ENCODE measurements around the gene PRDM13. TPM values are rescaled to one million over a fixed set of nuclear protein-coding genes. Genes with fewer than 3 reads are reported as not detected.
A peak's percentile ranks its signal among the peaks of the same experiment; 100 is the strongest.

The PRDM13 gene
- total RNA-seq, 1 experiment from 2014 or later, result 1.3 TPM

DNA sequence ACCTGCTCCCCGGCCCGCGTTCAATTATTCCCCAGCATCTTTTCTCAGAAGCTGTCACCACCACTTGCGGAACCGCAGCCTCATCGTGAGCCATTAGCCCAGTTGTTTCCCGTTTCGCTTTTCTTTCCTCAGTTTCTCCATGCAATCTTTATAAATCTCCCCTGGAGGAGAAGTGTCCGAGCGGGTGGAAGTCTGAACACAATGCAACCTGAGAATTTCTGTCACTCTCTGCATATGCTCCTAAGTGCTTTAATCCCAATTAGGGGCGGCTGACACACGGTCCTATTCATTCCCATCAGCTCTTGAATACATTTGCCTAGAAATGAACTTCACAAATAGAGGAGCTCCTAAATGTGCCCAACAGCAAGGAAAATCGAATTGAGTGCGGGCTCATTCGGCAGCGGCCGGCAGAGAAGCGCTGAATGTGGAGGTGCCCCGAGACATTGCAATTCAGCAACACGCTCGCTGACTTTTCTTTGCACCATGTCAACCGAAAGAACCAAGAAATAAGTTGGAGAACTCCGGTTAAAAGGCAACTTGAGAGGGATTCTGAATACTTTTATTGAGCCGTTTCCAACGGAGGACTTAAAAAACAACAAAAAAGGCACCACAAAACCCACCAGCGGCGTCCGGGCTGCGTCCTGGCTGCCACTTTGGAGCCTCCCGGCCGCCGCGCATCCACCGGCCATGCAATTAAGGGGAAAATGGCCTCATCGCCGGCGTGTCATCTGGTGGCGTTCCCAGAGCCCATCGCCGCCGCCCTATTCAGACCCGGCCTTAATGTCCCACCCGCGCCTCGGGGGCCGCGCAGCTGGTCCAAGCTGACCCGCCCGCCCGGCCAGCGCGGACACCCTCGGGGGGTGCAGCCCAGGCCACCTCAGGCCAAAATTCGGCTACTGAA, 3.9 kb upstream of the PRDM13 start:
- Mint-ChIP-seq H3K4me1 (ENCODE audit: low read depth, unreplicated experiment) (no peaks in the 10 kb centered on the region), H3K27me3 (ENCODE audit: unreplicated experiment) (peaks cover 100% of the 10 kb centered on the region), H3K36me3 (ENCODE audit: insufficient read depth, unreplicated experiment) (no peaks in the 10 kb centered on the region), H3K9me3 (ENCODE audit: low read depth, unreplicated experiment) (no peaks in the 10 kb centered on the region), H3K4me3 (ENCODE audit: low read depth, unreplicated experiment) (peak overlapping the region; percentile 67), H3K27ac (ENCODE audit: unreplicated experiment) (no peak overlapping the region)
- intact Hi-C loops (cut with micrococcal nuclease; ENCODE audit: unreplicated experiment), result no loop called here
- TF ChIP-seq, protein P1, sequence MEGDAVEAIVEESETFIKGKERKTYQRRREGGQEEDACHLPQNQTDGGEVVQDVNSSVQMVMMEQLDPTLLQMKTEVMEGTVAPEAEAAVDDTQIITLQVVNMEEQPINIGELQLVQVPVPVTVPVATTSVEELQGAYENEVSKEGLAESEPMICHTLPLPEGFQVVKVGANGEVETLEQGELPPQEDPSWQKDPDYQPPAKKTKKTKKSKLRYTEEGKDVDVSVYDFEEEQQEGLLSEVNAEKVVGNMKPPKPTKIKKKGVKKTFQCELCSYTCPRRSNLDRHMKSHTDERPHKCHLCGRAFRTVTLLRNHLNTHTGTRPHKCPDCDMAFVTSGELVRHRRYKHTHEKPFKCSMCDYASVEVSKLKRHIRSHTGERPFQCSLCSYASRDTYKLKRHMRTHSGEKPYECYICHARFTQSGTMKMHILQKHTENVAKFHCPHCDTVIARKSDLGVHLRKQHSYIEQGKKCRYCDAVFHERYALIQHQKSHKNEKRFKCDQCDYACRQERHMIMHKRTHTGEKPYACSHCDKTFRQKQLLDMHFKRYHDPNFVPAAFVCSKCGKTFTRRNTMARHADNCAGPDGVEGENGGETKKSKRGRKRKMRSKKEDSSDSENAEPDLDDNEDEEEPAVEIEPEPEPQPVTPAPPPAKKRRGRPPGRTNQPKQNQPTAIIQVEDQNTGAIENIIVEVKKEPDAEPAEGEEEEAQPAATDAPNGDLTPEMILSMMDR (IDR thresholded peaks at IDR 0.05; ENCODE audit: unreplicated experiment), result no peak
- no TSS peak for BruUV-seq (replicated peaks)
- CTCF ChIA-PET, result interaction anchor here (1.0 to 1.1 kb wide), 2 partner anchors 10 to 220 kb away, joined by 3 read pairs; no protein-coding TSS in a partner anchor
- no peak for DNase-seq

DNA sequence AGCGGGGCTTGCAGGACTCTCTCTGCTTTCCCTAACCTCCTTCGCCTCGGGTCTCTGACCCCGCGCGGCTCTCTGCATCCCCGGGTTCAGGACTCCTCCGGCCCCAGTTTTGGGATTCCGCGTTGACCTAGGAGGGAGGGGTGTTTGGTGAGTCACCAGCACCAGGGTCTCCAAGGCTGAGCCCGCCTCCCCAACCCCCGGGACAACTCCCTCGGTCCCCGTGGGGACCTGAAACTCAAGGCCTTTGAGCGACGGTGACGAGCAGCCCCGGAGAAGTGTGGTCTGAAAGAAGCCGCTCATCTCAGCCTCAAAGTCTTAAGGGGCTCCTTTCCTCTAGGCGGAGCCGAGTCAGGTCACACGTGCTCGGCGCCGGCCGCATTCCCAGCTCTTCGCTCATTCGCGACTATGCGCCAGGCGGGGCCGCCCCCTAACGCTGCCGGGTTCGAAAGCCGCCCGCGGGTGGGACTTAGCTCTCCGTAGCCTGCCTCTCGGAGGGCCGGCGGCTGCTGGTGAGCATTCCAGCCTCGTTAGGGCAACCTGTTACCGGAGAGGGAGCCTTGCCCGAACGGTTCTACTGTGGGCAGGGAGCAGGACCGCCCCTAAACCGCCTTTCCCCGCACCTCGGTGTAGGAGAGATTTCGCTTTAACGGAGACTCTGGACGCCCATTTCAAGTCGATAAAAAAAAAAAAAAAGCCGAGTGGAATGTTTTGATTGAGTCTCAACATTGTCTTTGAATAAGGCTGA, 3.0 kb upstream of the PRDM13 start:
- H3K27ac Mint-ChIP-seq (ENCODE audit: unreplicated experiment), result no peak overlapping the region
- intact Hi-C loops (cut with micrococcal nuclease; ENCODE audit: unreplicated experiment), result no loop called here
- CTCF ChIA-PET, result interaction anchor here (1.0 kb wide), 1 partner anchor 219 kb away, joined by 3 read pairs; no protein-coding TSS in a partner anchor
- H3K36me3 Mint-ChIP-seq (ENCODE audit: insufficient read depth, unreplicated experiment), result no peaks in the 10 kb centered on the region
- H3K4me1 Mint-ChIP-seq (ENCODE audit: low read depth, unreplicated experiment), result no peaks in the 10 kb centered on the region
- H3K9me3 Mint-ChIP-seq (ENCODE audit: low read depth, unreplicated experiment), result no peaks in the 10 kb centered on the region
- peak; percentile 38 for DNase-seq
- TF ChIP-seq, protein P1 (IDR thresholded peaks at IDR 0.05; ENCODE audit: unreplicated experiment), result no peak
- H3K4me3 Mint-ChIP-seq (ENCODE audit: low read depth, unreplicated experiment), result peak overlapping the region; percentile 67
- H3K27me3 Mint-ChIP-seq (ENCODE audit: unreplicated experiment), result peaks cover 100% of the 10 kb centered on the region
- no TSS peak for BruUV-seq (replicated peaks)

GRCh38 chr6:99604166-99605073, 2.2 kb upstream of the PRDM13 start:
- no peak for DNase-seq
- Mint-ChIP-seq H3K4me3 (ENCODE audit: low read depth, unreplicated experiment) (peak overlapping the region; percentile 67), H3K27ac (ENCODE audit: unreplicated experiment) (no peak overlapping the region), H3K27me3 (ENCODE audit: unreplicated experiment) (peaks cover 100% of the 10 kb centered on the region), H3K4me1 (ENCODE audit: low read depth, unreplicated experiment) (no peaks in the 10 kb centered on the region), H3K36me3 (ENCODE audit: insufficient read depth, unreplicated experiment) (no peaks in the 10 kb centered on the region), H3K9me3 (ENCODE audit: low read depth, unreplicated experiment) (no peaks in the 10 kb centered on the region)
- intact Hi-C loops (cut with micrococcal nuclease; ENCODE audit: unreplicated experiment), result no loop called here
- TF ChIP-seq, protein P1 (IDR thresholded peaks at IDR 0.05; ENCODE audit: unreplicated experiment), result no peak
- no TSS peak for BruUV-seq (replicated peaks)
- CTCF ChIA-PET, result interaction anchor here (1.0 kb wide), 1 partner anchor 218 kb away, joined by 3 read pairs; no protein-coding TSS in a partner anchor
